GM12878 (cell line): ENCODE data around the gene CSNK1G1. TPM values are rescaled to one million over a fixed set of nuclear protein-coding genes. Genes with fewer than 3 reads are reported as not detected.

Experiments
- ESRRA ChIP-seq: IDR thresholded peaks from 2 replicates; pipeline ENCODE4 v1.6.1; 2012; ENCODE audit warnings: mild to moderate bottlenecking, low read length, improper control_type of control experiment
- GABPA ChIP-seq: IDR thresholded peaks from 2 replicates; pipeline ENCODE4 v1.6.1; 2014; ENCODE audit warnings: antibody characterized with exemption, low read depth, mild to moderate bottlenecking, inconsistent platforms
- IKZF2 ChIP-seq, 2 experiments: fragments of 450-650 bp; IDR thresholded peaks; 2 replicates each; pipeline ENCODE4 v1.6.1; 2017; ENCODE audit warnings: mild to moderate bottlenecking in 2 of 2, moderate library complexity in 2 of 2
- MAX ChIP-seq: IDR thresholded peaks from 2 replicates; pipeline ENCODE4 v1.6.1; 2012; ENCODE audit warnings: low read depth, low read length, improper control_type of control experiment
- MTA3 ChIP-seq: IDR thresholded peaks from 2 replicates; pipeline ENCODE4 v1.6.1; 2012; ENCODE audit warnings: low read length, inconsistent platforms, borderline replicate concordance
- NBN ChIP-seq: fragments of 450-650 bp; IDR thresholded peaks from 2 replicates; pipeline ENCODE4 v1.6.1; 2016
- NKRF ChIP-seq: fragments of 450-650 bp; conservative IDR thresholded peaks from 2 replicates; pipeline ENCODE4 v1.6.1; 2017; ENCODE audit warnings: mild to moderate bottlenecking, moderate library complexity
- NR2C1 ChIP-seq: fragments of 450-650 bp; IDR thresholded peaks from 2 replicates; pipeline ENCODE4 v1.6.1; 2017; ENCODE audit warnings: antibody characterized with exemption, mild to moderate bottlenecking, moderate library complexity
- NR2C2 ChIP-seq: IDR thresholded peaks from 2 replicates; pipeline ENCODE4 v1.6.1; 2011; ENCODE audit warnings: borderline replicate concordance, low read depth; ENCODE audit not compliant: control insufficient read depth, insufficient read length
- PAX5 ChIP-seq: IDR thresholded peaks from 2 replicates; pipeline ENCODE4 v1.6.1; 2011; ENCODE audit warnings: low read depth, low read length, borderline replicate concordance
- PAX8 ChIP-seq: fragments of 450-650 bp; IDR thresholded peaks from 2 replicates; pipeline ENCODE4 v1.6.1; 2017; ENCODE audit warnings: mild to moderate bottlenecking, moderate library complexity
- POU2F2 ChIP-seq: IDR thresholded peaks from 3 replicates; pipeline ENCODE4 v1.6.1; 2011; ENCODE audit warnings: low read depth, mild to moderate bottlenecking, low read length, borderline replicate concordance
- TARDBP ChIP-seq: IDR thresholded peaks from 2 replicates; pipeline ENCODE4 v1.6.1; 2016; ENCODE audit warnings: borderline replicate concordance
- YBX1 ChIP-seq: fragments of 450-650 bp; IDR thresholded peaks from 2 replicates; pipeline ENCODE4 v1.6.1; 2016; ENCODE audit warnings: antibody characterized with exemption
- ZBED1 ChIP-seq: IDR thresholded peaks from 2 replicates; pipeline ENCODE4 v1.6.1; 2016; ENCODE audit warnings: borderline replicate concordance
- ZBTB33 ChIP-seq: fragments of 450-650 bp; IDR thresholded peaks from 2 replicates; pipeline ENCODE4 v1.6.1; 2017; ENCODE audit warnings: mild to moderate bottlenecking
- ZNF622 ChIP-seq: fragments of 450-650 bp; IDR thresholded peaks from 2 replicates; pipeline ENCODE4 v1.6.1; 2017; ENCODE audit warnings: mild to moderate bottlenecking, inconsistent platforms
- ZZZ3 ChIP-seq: IDR thresholded peaks from 2 replicates; pipeline ENCODE4 v1.6.1; 2011; ENCODE audit warnings: low read depth; ENCODE audit not compliant: control insufficient read depth, insufficient read length
- polyA plus RNA-seq, 11 experiments: library from polyadenylated mRNA; depleted of rRNA in 4 of 11; unstranded in 6 of 11; stranded (reverse) in 5 of 11; fragments of >200 nt; fragmentation: Nextera tagmentation in 4 of 11; fragmentation: Illumina TruSeq in 1 of 11; extraction: Ambion mirVana in 4 of 11; extraction: Trizol in 1 of 11; gene quantifications; 1 replicate in 1 of 11; 2 replicates in 10 of 11; pipeline versions ENCODE4 v1.2.1 to v1.2.3, GENCODE V29; 2011 to 2016; ENCODE audit warnings: inconsistent platforms in 2 of 11, missing spikeins in 2 of 11, low read depth in 1 of 11
- total RNA-seq, 4 experiments: library from RNA; depleted of rRNA in 3 of 4; stranded (reverse); fragments of >200 nt in 3 of 4; fragmentation: Illumina TruSeq in 1 of 4; extraction: Trizol in 1 of 4; gene quantifications; 2 replicates each; pipeline versions ENCODE4 v1.2.1 to v1.2.3, GENCODE V29; 2013 to 2021
- TF ChIP-seq, protein P1 (sequence below): fragments of 450-650 bp; IDR thresholded peaks from 2 replicates; pipeline ENCODE4 v1.6.1; 2016; ENCODE audit warnings: mild to moderate bottlenecking
- TF ChIP-seq, protein P2 (sequence below): IDR thresholded peaks from 2 replicates; pipeline ENCODE4 v1.6.1; 2011; ENCODE audit warnings: borderline replicate concordance, low read depth, mild to moderate bottlenecking, moderate library complexity, low read length; ENCODE audit not compliant: insufficient read depth, poor library complexity, severe bottlenecking

CSNK1G1 gene
- total and polyA plus RNA-seq, 10 of the 15 experiments (the other 5 are each of a cell fraction or from before 2014, with no cell fraction given): 6.1 to 23.4 (median 15.3) TPM

DNA sequence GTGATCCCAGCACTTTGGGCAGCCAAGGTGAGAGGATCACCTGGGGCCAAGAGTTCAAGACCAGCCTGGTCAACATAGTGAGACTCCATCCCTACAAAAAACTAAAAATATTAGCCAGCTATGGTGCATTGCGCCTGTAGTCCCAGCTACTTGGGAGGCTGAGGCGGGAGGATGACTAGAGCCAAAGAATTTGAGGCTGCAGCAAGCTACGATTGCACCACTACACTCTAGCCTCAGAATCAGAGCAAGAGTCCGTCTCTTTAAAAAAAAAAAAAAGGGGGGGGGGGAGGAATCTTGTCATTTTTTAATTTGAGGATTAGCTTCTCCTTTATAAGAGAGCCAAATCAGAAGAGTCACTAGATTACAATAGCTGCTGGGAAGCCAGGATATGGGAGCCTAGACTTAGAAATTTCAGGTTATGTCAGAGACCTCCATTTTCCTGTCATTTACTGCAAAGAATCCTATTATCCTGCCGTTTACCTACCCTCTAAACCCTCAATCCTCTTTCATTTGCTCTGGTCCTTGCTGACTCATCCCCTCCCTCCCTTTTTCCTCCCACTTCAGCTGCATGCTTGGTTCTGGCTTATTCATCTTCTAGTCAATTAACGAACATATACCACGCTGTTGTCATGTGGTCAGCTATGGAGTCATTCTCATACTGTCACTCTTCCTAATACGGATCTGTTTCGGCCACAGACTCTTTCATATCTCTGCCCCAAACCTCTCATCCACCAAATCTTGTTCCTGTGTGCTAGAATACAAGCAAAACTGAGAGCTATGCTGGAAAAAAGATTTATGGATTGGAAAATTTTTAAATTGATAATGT is 109.4 kb downstream of the CSNK1G1 start (continued):
- TF ChIP-seq ESRRA (no peak), PAX5 (peak; percentile 96), ZBTB33 (no peak), ZZZ3 (no peak), ZNF622 (no peak), IKZF2 (IDR thresholded peaks at IDR 0.05) (peak; percentile 100), ZBED1 (peak; percentile 88; the same call in 1 of the 2 replicates), MTA3 (peak; percentile 81; the same call in 1 of the 2 replicates), POU2F2 (peak; percentile 95), TARDBP (no peak), PAX8 (no peak), NKRF (no peak; the same call in 1 of the 2 replicates), GABPA (peak; percentile 53; the same call in 1 of the 2 replicates), NR2C1 (no peak), MAX (no peak), YBX1 (no peak), NBN (peak; percentile 98), NR2C2 (no peak)
- TF ChIP-seq, protein P1, sequence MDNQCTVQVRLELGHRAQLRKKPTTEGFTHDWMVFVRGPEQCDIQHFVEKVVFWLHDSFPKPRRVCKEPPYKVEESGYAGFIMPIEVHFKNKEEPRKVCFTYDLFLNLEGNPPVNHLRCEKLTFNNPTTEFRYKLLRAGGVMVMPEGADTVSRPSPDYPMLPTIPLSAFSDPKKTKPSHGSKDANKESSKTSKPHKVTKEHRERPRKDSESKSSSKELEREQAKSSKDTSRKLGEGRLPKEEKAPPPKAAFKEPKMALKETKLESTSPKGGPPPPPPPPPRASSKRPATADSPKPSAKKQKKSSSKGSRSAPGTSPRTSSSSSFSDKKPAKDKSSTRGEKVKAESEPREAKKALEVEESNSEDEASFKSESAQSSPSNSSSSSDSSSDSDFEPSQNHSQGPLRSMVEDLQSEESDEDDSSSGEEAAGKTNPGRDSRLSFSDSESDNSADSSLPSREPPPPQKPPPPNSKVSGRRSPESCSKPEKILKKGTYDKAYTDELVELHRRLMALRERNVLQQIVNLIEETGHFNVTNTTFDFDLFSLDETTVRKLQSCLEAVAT: peak; percentile 96
- TF ChIP-seq, protein P2, sequence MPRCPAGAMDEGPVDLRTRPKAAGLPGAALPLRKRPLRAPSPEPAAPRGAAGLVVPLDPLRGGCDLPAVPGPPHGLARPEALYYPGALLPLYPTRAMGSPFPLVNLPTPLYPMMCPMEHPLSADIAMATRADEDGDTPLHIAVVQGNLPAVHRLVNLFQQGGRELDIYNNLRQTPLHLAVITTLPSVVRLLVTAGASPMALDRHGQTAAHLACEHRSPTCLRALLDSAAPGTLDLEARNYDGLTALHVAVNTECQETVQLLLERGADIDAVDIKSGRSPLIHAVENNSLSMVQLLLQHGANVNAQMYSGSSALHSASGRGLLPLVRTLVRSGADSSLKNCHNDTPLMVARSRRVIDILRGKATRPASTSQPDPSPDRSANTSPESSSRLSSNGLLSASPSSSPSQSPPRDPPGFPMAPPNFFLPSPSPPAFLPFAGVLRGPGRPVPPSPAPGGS: peak; percentile 73
